NCI-H524 (cell line): ENCODE results near the gene SH2B3.
A peak's percentile ranks its signal among the peaks of the same experiment; 100 is the strongest.

Experiments
- DNase-seq, 2 experiments: peaks; one replicate each; lab custom pipeline; 2025; lab: John Stamatoyannopoulos, UW

The SH2B3 gene

GRCh38 chr12:111409403-111409779, 3.7 kb downstream of the SH2B3 start:
- DNase-seq = no peak

DNA sequence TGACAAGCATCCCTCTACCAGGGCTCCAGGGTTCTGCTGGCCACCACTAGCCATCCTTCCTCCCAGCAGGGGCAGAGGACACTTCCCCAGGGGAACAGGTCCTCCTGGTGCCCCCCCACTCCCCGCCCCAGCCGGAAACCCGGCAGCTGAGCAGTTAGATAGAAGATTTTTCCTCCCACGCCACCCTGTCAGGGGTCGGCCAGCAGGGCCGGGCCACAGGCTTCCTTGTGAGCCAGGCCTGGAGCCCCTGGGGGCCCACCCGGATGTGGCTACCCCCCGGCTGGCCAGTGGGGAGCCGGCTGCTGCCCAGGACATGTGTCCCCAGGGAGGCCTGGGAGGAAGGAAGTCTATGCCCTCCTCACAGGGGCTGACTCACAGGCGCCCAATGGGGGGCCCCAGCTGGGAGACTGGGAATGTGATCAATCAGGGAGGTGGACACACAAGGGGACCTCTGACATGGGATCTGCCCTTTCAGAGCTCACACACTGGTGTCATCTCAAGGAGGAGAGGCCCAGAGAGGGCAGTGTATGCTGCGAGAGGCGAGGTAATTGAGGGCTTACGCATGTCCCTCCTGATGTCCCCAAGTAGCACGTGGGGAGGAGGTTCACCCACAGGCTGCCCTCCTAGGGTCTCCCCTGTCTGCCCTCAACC, 4.2 kb downstream of the SH2B3 start:
- DNase-seq = no peak

DNA sequence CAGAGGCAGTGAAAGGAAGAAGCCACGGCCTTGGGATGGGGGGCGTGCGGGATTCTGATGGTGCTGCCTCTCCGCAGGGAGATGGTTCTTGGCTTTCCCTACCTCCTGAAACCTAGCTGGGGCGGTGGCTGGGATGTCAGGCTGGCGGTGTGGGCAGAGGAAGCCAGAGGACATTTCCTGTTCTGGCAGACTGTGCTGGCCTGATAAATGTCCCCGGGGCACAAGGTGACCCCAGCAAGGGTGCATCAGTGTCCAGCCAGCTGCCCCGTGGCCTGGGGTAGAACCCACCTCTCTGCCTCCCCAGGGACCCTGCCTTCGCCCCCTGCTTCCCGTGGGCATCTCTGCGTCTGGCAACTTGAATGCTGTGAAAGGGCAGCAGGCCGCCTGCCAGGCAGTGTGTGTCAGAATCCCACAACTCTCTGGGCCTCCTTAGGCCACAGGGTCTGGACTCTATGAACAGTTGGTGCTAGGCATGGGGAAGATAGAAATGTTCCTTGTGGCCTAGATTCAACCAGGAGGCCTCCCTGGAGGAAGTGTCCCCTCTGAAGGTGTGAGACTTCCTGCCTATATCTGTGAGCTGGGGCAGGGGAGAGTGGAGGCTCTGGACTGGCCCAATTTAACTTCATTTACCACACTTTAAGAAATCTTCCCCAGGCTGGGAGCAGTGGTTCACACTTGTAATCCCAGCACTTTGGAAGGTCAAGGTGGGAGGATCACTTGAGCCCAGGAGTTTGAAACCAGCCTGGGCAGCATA, 4.9 kb downstream of the SH2B3 start:
- no peak for DNase-seq

- DNase-seq = no peak
These were observed 5.6 kb downstream of the SH2B3 start for GRCh38 chr12:111411185-111411764.

GRCh38 chr12:111412007-111412829, 6.5 kb downstream of the SH2B3 start:
- no peak for DNase-seq

DNA sequence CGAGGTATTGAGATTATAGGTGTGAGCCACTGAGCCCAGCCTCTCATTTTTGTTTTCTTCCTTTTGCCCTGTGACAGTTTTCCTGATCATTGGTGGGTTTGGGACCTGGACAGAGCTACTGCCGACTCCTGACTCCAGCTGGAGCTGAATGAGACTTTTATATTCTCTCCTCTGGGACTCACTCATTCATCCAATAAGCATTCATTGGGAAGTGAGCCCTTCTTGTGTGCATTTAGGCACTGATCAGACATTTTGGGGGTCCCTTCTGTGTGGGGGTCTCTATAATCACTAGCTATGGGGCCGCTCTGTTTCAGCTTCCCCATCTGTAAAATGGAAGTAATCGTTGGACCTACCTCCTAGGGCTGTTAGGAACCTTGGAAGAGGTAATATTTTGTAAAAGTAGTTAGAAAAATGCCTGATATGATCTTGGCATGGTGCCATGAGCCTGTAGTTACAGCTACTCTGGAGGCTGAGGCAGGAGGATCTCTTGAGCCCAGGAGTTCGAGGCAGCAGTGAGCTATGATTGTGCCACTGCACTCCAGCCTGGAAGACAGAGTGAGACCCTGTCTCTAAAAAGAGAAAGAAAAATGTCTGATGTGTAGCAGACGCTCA, 7.2 kb downstream of the SH2B3 start:
- no peak for DNase-seq

DNA sequence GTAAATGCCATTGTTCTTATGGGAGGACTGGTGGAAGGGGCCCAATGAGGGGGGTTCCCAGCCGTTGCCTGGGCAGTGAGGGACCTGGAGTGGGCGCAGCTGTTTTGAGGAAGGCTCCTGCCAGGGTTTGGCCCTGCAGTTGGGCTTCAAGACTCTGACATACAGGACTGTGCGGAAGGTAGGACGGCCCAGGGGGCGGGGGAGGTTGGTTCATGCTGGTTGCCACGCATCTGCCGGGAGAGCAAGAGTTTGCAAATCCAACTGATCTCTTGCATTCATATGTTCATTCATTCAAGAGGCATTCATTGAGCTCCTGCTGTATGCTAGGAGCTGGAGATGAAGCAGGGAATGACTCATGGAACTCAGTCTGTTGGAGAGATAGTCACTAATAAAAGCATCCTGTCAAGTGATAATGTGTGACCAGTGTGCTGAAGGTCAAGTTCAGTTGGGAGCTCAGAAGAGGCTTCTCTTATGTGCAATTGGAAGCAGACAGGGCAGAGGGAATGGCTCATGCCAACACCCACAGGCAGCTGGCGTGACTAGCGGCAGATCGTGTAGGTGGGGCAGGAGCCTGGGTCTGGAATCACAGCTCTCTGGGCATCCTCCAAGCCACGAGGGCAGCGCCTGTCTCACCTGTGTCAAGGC, 7.8 kb downstream of the SH2B3 start:
- DNase-seq = no peak

GRCh38 chr12:111414711-111415252, 9.1 kb downstream of the SH2B3 start:
- DNase-seq = no peak

GRCh38 chr12:111417290-111417689, 11.6 kb downstream of the SH2B3 start:
- no peak for DNase-seq

DNA sequence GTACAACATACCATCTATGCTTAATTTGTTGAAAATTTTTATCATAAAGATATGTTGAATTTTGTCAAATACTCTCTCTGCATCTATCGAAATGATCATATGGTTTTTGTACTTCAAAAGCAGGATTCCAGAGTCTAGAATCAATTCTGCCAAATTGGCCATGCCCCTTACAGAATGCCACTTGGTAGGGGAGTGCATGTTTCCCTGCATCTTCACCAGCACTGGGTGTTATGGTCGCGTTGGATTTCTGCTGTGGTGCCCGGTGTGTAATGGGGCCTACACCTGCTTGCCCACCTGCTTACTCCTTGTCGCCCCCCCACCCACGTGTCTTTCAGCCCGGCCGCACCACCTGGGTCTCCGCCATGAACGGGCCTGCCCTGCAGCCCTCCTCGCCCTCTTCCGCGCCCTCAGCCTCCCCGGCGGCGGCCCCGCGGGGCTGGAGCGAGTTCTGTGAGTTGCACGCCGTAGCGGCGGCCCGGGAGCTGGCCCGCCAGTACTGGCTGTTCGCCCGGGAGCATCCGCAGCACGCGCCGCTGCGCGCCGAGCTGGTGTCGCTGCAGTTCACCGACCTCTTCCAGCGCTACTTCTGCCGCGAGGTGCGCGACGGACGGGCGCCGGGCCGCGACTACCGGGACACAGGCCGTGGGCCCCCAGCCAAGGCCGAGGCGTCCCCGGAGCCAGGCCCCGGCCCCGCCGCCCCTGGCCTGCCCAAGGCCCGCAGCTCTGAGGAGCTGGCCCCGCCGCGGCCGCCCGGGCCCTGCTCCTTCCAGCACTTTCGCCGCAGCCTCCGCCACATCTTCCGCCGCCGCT, 12.3 kb downstream of the SH2B3 start:
- no peak for DNase-seq

DNA sequence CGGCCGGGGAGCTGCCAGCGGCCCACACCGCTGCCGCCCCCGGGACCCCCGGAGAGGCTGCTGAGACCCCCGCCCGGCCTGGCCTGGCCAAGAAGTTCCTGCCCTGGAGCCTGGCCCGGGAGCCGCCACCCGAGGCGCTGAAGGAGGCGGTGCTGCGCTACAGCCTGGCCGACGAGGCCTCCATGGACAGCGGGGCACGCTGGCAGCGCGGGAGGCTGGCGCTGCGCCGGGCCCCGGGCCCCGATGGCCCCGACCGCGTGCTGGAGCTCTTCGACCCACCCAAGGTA, 12.8 kb downstream of the SH2B3 start:
- DNase-seq = no peak

DNA sequence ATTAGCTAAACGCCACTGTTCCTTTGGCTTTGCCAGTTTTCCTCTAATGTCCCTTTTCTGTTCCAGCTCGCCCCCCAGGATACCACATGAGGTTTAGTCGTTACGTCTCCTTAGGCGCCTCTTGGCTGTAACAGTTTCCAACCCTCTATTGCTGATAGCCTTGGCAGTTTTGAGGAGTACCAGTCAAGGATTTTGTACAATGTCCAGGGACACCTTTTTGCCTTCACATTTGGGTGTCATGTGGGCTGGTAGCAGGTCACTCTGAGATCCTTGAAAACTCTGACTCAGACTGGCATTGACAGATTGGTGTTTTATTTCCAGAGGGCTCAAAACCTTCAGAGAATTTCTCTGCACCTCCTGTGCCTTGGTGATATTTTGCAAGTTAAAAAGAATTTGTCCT, 14.1 kb downstream of the SH2B3 start:
- DNase-seq = no peak

DNA sequence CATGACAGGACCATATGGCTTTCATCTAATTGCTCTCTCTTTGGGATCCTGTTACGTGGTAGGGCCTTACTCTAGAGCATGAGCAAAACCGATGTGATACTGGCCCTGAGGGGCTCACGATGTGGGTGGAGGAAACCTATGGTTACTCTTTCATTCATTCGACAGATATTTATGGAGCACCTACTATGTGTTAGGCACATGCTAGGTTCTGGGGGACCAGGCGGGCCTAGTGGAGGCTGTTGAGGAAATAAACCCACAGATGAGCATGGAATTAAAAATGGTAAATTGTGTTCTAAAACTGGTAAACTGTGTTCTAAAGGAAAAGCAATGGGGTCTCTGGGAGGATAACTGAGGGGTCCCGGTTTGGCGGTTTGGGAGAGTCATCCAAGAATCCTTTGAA, 14.8 kb downstream of the SH2B3 start:
- DNase-seq = peak in 1 of 2 experiments; percentile 39

- DNase-seq = no peak
These were observed 18.6 kb downstream of the SH2B3 start for GRCh38 chr12:111424189-111424792.

DNA sequence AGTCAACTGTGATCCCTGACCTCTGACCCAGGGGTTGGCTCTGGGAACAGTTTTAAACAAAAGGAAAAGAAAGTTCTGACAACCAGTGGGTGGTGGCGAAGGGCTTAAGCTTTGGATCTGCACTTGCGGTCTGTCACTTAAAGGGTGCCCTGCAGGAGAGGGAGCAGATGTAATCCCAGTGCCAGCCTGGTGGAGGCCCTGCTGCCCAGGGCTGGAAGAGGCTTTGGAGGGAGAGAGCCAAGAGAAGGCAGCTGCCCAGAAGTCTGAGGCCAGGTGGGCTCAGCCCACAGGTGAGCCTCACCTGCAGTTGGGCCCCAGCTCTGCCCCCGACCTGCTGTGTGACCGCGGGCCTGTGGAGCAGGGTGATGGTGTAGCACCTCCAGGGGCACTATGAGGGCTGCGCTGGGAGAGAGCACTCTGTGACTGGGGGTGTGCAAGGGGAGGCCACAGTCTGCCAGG, 19.1 kb downstream of the SH2B3 start:
- DNase-seq = no peak

DNA sequence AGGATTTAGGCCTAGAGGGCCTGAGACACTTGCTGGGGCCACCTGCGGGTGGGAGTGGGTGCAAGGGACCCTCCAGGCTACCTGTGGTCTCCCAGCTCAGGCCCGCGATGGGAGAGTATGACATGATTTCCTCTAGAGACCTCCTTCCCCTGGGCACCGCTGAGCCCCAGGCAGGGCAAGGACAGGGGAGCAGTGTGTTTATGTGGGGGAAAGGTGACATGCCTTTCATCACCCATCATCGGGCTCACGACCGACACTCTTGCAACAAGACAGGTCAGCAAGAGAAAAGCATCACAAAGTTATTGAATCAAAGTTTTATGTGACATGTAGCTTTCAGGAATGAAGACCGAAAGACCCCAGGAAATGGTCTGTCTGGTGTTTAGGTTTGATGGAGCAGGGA, 19.9 kb downstream of the SH2B3 start:
- no peak for DNase-seq

DNA sequence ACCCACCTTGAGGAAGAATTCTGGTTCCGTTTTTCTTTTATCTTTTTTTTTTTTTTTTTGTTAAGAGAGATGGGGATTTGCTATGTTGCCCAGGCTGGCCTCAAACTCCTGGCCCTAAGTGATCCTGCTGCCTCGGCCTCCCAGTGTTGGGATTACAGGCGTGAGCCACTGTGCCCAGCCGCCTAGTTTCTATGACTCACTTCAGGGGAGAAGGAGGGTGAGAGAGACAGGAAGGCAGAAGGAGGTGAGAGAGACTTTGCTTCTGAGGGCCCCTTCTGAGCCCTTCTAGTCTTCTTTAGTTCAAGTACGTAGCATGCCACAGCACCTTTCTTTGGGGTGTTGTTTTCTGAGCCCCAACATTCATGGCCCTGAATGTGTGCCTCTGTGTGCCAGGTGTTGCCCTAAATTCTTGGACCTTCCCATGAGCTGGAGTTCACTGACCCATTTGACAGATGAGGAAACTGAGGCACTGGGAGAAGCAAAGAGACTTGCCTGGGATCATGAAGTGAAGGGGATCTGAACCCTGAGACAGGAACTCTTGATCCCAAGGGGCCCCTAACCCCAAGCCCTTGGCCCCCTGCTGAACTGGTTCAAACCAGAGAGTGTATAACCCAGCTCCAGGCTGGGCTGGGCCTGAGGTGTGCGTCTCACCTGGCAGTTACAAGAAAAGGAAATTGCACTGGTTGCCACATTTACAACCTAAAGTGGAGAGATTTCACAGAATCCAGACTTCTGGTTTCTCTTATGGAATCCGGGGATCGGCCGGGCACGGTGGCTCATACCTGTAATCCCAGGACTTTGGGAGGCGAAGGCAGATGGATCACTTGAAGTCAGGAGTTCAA, 20.8 kb downstream of the SH2B3 start:
- no peak for DNase-seq

- no peak for DNase-seq
These were observed 21.8 kb downstream of the SH2B3 start for GRCh38 chr12:111427417-111428074.
